ENCODE results near the gene CEP192. TPM values are rescaled to one million over a fixed set of nuclear protein-coding genes. Genes with fewer than 3 reads are reported as not detected.
A peak's percentile ranks its signal among the peaks of the same experiment; 100 is the strongest.
"Not testable (repeated sequence)": the region's sequence is repeated elsewhere in the genome, so short reads cannot be mapped to it uniquely, and the experiment has no call there.

CEP192 gene
- total and polyA plus RNA-seq, 5 experiments from 2014 or later = 3.0 to 40.9 (median 6.7) TPM

DNA sequence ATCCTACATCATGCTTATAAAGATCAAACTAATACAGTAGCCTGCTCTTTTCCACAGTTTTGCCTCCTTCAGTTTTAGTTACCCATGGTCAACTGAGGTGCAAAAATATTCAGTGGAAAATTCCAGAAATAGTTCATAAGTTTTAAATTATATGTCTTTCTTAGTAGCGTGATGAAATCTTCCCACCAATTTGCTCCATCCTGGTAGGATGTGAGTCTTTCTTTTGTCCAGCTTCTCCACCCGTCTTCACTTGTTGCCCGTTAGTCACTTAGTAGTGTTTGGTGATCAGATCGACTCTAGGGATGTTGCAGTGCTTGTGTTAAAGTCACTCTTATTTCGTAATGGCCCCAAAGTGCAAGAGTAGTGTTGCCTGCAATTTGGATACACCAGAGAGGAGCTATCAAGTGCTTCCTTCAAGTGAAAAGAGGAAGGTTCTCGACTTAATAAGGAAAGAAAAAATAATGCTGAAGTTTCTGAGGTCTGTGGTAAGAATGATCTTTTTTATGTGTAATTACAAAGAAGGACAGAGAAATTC is 57.0 kb downstream of the CEP192 start:
- Mint-ChIP-seq H3K27ac (no peak overlapping the region), H3K4me1 (peaks cover 4 to 16% (median 12%) of the 10 kb centered on the region in 4 donors), H3K4me3 (no peak overlapping the region), H3K36me3 (peaks cover 19 to 88% (median 54%) of the 10 kb centered on the region in 3 donors), H3K9me3 (no peaks in the 10 kb centered on the region), H3K27me3 (no peaks in the 10 kb centered on the region)
- no peak for DNase-seq
- ATAC-seq = no peak
- POLR2A ChIA-PET = no interaction called here

DNA sequence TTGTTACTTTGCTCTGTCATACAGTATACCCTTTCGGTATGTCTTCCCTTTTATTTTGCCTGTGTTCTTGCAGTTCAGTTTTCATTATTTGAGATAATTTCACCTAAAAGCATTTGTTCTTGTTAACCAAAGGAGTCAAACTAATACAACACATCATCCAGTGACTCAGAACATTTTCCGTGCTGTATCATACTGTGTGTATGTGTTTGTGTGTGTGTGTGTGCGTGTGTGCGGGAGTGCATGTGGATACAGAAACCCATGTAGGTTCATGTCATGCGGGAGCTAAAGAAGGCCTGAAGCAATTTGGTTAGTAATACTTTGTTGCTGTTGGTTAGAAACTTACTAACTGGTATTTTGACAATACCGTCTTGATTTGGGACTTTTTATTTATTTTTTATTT is 60.0 kb downstream of the CEP192 start:
- DNase-seq (no peak), ATAC-seq (no peak)
- Mint-ChIP-seq H3K36me3 (peaks cover 14 to 90% (median 39%) of the 10 kb centered on the region in 3 donors), H3K4me3 (no peak overlapping the region), H3K9me3 (no peaks in the 10 kb centered on the region), H3K27me3 (no peaks in the 10 kb centered on the region), H3K27ac (no peak overlapping the region), H3K4me1 (peaks cover 4 to 14% (median 10%) of the 10 kb centered on the region in 4 donors)
- POLR2A ChIA-PET = no interaction called here

DNA sequence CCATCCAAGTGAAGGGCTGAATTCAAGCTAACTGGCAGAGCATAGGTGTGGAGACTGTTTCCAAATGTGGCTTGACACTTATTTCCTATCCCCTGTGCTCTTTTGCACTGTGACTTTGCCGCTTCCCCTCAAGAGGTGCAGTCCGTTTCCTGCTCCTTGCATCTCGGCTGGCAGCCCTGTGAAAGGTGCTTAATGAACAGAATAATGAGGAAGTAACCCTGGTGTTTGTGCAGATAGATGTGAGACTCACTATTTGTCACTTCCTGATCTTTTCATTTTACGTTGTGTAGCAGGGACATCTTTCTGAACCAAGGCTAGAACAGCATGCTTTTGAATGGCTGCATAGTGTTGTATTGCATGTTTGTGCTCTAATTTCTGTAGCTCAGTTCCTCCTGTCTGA is 60.8 kb downstream of the CEP192 start:
- DNase-seq = peak in 1 of 10 donors; percentile 12
- Mint-ChIP-seq H3K27me3 (no peaks in the 10 kb centered on the region), H3K4me1 (peaks cover 4 to 14% (median 10%) of the 10 kb centered on the region in 4 donors), H3K27ac (peak overlapping the region in 7 of 10 donors; percentile 1 to 84 (median 37)), H3K9me3 (no peaks in the 10 kb centered on the region), H3K36me3 (peaks cover 14 to 91% (median 39%) of the 10 kb centered on the region in 3 donors), H3K4me3 (peak overlapping the region in 1 of 10 donors; percentile 3)
- POLR2A ChIA-PET = no interaction called here
- ATAC-seq = no peak

DNA sequence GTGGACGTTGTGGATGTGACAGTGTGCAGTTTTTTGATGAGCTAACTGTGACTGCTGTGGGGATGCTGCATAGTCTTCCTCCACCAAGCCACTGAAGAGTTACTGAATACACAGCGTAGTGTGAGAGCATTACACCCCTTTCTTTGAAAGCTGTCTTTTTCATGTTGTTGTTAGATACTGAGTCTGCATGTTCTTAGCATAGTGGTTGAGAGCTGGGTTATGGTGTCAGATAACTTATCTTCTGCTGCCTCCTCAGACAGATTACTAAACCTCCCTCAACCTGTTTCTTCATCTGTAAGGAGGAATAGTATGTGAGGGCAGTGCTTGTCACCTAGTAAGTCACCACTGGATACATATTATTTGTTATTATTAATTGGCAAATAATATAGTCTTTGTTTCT is 63.2 kb downstream of the CEP192 start:
- Mint-ChIP-seq H3K36me3 (peaks cover 5 to 88% (median 29%) of the 10 kb centered on the region in 3 donors), H3K4me1 (peaks cover 0 to 14% (median 11%) of the 10 kb centered on the region in 4 donors), H3K4me3 (no peak overlapping the region)

DNA sequence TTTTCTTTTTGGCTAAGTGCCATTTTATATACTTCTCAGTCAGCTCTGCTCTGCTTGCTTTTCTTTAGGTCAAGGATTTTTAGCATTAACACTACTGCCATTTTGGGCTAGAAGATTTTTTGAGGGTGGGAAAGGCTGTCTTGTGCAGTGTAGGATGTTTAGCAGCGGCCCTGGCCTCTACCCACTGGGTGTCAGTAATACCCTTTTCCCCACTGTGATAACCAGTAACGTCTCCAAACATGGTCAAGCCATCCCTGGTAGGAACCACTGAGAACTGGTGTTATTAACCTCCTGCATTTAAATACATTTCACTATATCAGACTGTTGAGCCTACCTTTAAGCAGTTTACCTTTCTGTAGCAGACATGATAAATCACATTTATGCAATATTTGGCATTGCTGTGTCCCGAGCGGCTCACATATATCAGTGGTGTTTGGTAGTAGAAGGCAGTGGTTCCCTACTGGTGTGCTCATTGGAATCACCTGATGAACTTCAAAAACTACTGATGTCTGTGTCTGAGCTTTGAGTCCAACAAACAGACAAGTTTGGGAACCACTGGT is 70.5 kb downstream of the CEP192 start:
- Mint-ChIP-seq H3K4me1 (peaks cover 8 to 16% (median 10%) of the 10 kb centered on the region in 4 donors), H3K36me3 (peaks cover 0 to 85% (median 46%) of the 10 kb centered on the region in 3 donors)

More for the DNA sequence above, 63.2 kb downstream of the CEP192 start:
- Mint-ChIP-seq H3K27ac (peak overlapping the region in 1 of 10 donors; percentile 71), H3K27me3 (no peaks in the 10 kb centered on the region), H3K9me3 (no peaks in the 10 kb centered on the region)
- POLR2A ChIA-PET = no interaction called here
- DNase-seq (no peak), ATAC-seq (no peak)

DNA sequence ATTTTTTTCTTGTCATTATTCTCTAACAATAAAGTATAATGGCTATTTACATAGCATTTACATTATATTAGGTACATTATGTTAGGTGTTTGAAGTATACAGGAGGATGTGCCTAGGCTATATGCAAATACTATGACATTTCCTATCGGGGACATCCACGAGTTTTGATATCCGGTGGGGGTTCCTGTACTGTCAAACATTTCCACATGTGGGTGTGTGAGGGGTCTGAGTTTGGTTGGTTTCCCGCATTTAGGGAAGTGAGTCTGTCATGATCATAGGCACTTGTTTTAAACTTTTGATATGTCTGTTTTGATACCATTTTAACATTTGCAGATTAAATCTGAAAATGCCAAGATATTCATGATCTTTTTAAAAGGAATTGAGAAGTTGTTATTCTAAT is 76.0 kb downstream of the CEP192 start:
- peak in 1 of 10 donors; percentile 5 for DNase-seq
- H3K36me3 Mint-ChIP-seq = peaks cover 6 to 89% (median 53%) of the 10 kb centered on the region in 3 donors
- no peak overlapping the region for H3K4me3 Mint-ChIP-seq
- POLR2A ChIA-PET = no interaction called here
- peak overlapping the region in 8 of 10 donors; percentile 1 to 69 (median 39) for H3K27ac Mint-ChIP-seq
- H3K9me3 Mint-ChIP-seq = no peaks in the 10 kb centered on the region
- H3K4me1 Mint-ChIP-seq = peaks cover 8 to 21% (median 16%) of the 10 kb centered on the region in 4 donors
- ATAC-seq = peak in 1 of 2 donors; percentile 47
- no peaks in the 10 kb centered on the region for H3K27me3 Mint-ChIP-seq

More for the DNA sequence above, 70.5 kb downstream of the CEP192 start:
- no peaks in the 10 kb centered on the region for H3K27me3 Mint-ChIP-seq
- no peak overlapping the region for H3K4me3 Mint-ChIP-seq
- H3K27ac Mint-ChIP-seq = peak overlapping the region in 4 of 10 donors; percentile 27 to 61 (median 48)
- POLR2A ChIA-PET = no interaction called here
- DNase-seq (no peak), ATAC-seq (no peak)
- no peaks in the 10 kb centered on the region for H3K9me3 Mint-ChIP-seq

DNA sequence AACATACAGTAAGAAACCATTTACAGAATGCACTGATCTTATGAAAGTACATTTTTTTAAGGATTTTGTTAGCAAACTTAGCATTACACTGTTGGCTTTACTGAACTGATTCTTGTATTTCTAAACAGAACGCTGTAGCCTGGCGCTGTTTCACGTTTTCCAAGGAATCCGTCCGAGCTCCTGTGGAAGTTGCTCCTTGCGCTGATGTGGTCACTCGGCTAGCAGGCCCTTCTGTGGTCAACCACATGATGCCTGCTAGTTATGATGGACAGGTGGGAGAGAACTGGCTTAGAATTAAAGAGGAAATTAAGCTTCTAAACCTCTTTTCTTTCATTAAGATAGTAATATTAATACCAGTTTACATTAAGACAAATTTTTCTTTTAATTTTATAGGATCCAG is 76.8 kb downstream of the CEP192 start:
- ATAC-seq (no peak), DNase-seq (no peak)
- Mint-ChIP-seq H3K4me3 (no peak overlapping the region), H3K27me3 (no peaks in the 10 kb centered on the region), H3K4me1 (peaks cover 8 to 21% (median 16%) of the 10 kb centered on the region in 4 donors), H3K36me3 (peaks cover 6 to 91% (median 52%) of the 10 kb centered on the region in 3 donors), H3K9me3 (no peaks in the 10 kb centered on the region), H3K27ac (peak overlapping the region in 1 of 10 donors; percentile 20)
- POLR2A ChIA-PET = no interaction called here

DNA sequence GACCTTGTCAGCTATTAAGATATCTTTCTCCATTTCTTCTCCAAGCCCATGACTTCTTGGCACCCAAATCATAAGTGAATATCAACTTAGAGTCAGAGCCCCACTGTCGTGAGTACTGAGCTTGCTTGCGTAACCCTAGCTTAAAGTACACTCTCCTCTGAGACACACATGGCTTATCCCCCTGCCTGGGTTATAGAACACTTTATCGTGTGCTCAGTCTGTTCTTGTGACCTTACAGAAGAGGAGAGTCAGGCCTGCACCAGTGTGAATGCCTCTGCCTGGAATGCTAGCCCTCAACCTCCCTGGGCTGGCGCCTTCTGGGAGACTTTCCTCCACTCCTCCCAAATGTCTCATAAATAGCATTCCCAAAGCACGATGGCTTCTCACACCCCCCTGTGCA is 79.3 kb downstream of the CEP192 start:
- no peak overlapping the region for H3K4me3 Mint-ChIP-seq
- POLR2A ChIA-PET = interaction anchor here (0.5 kb wide), 1 partner anchor 566 kb away, joined by 3 read pairs; no protein-coding TSS in a partner anchor
- peak overlapping the region in 1 of 10 donors; percentile 17 for H3K27ac Mint-ChIP-seq
- peaks cover 6 to 94% (median 44%) of the 10 kb centered on the region in 3 donors for H3K36me3 Mint-ChIP-seq
- H3K27me3 Mint-ChIP-seq = no peaks in the 10 kb centered on the region
- H3K4me1 Mint-ChIP-seq = peaks cover 6 to 16% (median 13%) of the 10 kb centered on the region in 4 donors
- H3K9me3 Mint-ChIP-seq = no peaks in the 10 kb centered on the region
- no peak for ATAC-seq
- no peak for DNase-seq

DNA sequence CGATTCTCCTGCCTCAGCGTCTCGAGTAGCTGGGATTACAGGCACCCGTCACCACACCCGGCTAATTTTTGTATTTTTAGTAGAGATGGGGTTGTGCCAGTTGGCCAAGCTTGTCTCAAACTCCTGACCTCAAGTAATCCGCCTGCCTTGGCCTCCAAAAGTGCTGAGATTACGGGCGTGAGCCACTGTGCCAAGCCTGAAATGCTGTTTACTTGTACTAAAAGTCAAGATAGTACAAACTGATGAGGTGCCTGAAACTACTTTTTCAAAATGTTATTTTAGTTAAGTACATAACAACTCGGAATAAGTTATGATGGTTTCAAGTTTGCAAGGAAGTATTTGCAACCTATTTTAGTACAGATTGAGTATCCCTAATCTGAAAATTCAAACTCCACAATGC is 85.7 kb downstream of the CEP192 start:
- Mint-ChIP-seq H3K27me3 (no peaks in the 10 kb centered on the region), H3K27ac (no peak overlapping the region)

DNA sequence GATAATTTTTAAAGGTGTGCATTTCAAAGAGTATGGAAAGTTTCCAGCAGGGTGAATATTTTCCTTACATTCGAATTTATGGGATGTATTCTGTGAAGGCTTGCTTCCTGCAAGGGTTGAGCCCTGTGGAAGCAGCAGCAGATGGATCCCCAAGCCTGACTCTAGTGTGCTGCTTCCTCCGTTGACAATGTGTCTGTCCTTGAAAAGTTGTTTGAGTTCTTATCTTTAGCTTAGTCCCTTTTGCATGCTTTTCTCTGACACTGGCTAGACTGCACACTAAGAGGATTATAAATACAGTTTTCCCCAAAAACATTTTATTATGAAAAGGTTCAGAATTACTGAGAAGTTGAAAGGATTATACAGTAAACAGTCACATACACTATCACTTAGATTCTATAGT is 86.3 kb downstream of the CEP192 start:
- Mint-ChIP-seq H3K4me3 (no peak overlapping the region), H3K4me1 (peaks cover 0 to 6% (median 5%) of the 10 kb centered on the region in 4 donors), H3K27ac (no peak overlapping the region), H3K36me3 (peaks cover 0 to 94% (median 75%) of the 10 kb centered on the region in 3 donors), H3K9me3 (peaks cover 0 to 36% (median 9%) of the 10 kb centered on the region in 9 donors), H3K27me3 (no peaks in the 10 kb centered on the region)
- no peak for ATAC-seq
- POLR2A ChIA-PET = no interaction called here
- no peak for DNase-seq

More for the DNA sequence above, 85.7 kb downstream of the CEP192 start:
- Mint-ChIP-seq H3K4me1 (peaks cover 0 to 6% (median 2%) of the 10 kb centered on the region in 4 donors), H3K9me3 (peaks cover 0 to 33% (median 8%) of the 10 kb centered on the region in 9 donors), H3K36me3 (peaks cover 0 to 94% (median 69%) of the 10 kb centered on the region in 3 donors), H3K4me3 (no peak overlapping the region)
- no peak for ATAC-seq
- POLR2A ChIA-PET = no interaction called here
- no peak for DNase-seq

DNA sequence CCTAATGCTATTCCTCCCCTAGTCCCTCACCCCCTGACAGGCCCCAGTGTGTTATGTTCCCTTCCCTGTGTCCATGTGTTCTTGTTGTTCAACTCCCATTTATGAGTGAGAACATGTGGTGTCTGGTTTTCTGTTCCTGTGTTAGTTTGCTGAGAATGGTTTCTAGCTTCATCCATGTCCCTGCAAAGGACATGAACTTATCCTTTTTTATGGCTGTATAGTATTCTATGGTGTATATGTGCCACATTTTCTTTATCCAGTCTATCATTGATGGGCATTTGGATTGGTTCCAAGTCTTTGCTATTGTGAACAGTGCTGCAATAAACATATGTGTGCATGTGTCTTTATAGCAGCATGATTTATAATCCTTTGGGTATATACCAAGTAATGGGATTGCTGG is 86.9 kb downstream of the CEP192 start:
- ATAC-seq, H3K4me3 Mint-ChIP-seq, H3K27me3 Mint-ChIP-seq, POLR2A ChIA-PET, DNase-seq, H3K4me1 Mint-ChIP-seq: not testable (repeated sequence)
- H3K27ac Mint-ChIP-seq = peak overlapping the region in 1 of 10 donors; percentile 80
- peaks cover 0 to 37% (median 9%) of the 10 kb centered on the region in 9 donors for H3K9me3 Mint-ChIP-seq
- H3K36me3 Mint-ChIP-seq = peaks cover 0 to 94% (median 71%) of the 10 kb centered on the region in 3 donors

DNA sequence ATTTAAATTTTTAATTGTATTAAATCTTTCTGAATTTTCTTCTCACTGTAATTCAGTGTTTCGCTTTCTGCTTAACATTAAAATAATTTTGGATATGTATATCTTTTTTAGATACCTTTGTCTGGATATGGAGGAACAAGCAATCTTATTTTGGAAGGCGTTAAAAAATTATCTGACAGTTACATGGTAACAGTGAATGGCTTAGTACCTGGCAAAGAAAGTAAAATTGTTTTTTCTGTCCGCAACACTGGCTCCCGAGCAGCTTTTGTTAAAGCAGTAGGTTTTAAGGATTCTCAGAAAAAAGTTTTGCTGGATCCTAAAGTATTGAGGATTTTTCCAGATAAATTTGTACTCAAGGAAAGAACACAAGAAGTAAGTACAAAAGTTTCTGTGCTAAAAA is 95.7 kb downstream of the CEP192 start:
- POLR2A ChIA-PET = no interaction called here
- no peak for DNase-seq
- peaks cover 0 to 6% (median 0%) of the 10 kb centered on the region in 9 donors for H3K9me3 Mint-ChIP-seq
- no peak overlapping the region for H3K4me3 Mint-ChIP-seq
- H3K27ac Mint-ChIP-seq = no peak overlapping the region
- H3K36me3 Mint-ChIP-seq = peaks cover 4 to 78% (median 45%) of the 10 kb centered on the region in 3 donors
- no peaks in the 10 kb centered on the region for H3K27me3 Mint-ChIP-seq
- peaks cover 2 to 9% (median 7%) of the 10 kb centered on the region in 4 donors for H3K4me1 Mint-ChIP-seq
- no peak for ATAC-seq

DNA sequence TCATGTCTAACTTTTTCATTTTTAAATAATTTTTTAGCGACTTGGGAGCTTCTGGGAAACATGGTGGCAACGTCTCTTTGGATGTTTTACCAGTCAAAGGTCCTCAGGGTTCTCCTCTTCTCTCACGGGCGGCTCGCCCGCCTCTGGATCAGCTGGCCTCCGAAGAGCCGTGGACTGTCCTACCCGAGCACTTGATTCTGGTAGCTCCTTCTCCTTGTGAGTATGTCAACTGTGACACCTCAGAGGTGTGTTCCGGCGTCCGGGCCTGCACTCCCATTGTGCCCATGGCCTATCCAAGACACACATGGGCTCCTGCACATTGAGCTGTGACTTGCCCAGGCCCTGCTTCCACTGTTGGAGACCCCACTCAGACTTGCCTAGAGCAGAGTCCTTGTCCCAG is 104.3 kb downstream of the CEP192 start:
- Mint-ChIP-seq H3K9me3 (no peaks in the 10 kb centered on the region), H3K27me3 (no peaks in the 10 kb centered on the region), H3K36me3 (peaks cover 5 to 86% (median 45%) of the 10 kb centered on the region in 3 donors), H3K4me1 (peaks cover 0 to 5% (median under 1%) of the 10 kb centered on the region in 4 donors), H3K27ac (no peak overlapping the region), H3K4me3 (no peak overlapping the region)
- POLR2A ChIA-PET = no interaction called here
- DNase-seq = no peak
- ATAC-seq = no peak
